Superior temporal gyrus (tissue), 1 donor: Measurements from ENCODE around the gene DCXR.
A peak's percentile ranks its signal among the peaks of the same experiment; 100 is the strongest.

Experiments used
- DNase-seq: peaks from one replicate; pipeline ENCODE4 v3.0.0-alpha.2; 2016; ENCODE audit errors: extremely low spot score

The DCXR gene

DNA sequence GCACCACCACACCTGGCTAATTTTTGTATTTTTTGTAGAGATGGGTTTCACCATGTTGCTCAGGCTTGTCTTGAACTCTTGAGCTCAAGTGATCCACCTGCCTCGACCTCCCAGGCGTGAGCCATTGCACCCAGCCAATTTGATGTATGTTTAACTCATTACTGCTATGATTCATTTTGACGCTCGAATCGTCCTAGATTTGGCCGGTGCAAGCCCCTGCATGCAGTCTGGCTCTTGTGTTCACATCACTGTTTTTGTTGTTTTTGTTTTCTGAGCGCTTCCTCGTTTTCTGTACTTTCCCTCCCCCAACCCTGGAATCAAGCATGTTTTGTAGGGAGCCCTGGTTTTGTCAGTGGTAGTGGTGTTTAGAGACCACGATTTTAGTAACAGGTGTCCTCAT, 35.9 kb upstream of the DCXR start:
- no peak for DNase-seq

DNA sequence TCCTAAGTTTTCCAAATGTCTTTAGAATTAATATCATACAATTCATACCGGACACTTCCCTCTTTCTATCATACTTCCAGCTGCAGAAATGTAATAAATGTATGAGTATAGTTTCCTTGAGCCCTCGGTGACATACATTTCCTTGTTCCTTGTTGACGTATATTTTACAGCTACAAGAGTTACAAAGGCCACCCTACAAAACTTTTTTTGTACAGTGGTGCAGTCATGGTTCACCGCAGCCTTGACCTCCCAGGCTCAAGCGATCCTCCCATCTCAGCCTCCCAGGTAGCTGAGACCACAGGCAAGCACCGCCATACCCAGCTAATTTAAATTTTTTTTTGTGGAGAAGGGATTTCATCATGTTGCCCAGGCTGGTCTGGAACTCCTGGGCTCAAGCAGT, 35.3 kb upstream of the DCXR start:
- DNase-seq = no peak

DNA sequence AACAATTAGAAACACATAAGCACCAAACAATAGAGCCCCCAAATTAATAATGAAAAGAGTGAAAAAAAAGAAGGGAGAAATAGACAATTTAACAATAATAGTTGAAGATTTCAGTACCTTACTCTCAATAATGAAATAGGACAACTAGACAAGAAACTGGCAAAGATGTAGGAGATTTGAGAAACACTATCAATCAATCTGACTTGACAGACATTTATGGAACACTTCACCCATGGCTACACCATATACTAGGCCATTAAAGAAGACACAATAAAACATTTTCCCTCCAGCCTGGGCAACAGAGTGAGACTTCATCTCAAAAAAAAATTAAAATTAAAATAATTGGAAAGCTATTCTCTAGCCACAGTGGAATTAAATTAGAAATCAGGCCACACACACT, 33.1 kb upstream of the DCXR start:
- DNase-seq = no peak

DNA sequence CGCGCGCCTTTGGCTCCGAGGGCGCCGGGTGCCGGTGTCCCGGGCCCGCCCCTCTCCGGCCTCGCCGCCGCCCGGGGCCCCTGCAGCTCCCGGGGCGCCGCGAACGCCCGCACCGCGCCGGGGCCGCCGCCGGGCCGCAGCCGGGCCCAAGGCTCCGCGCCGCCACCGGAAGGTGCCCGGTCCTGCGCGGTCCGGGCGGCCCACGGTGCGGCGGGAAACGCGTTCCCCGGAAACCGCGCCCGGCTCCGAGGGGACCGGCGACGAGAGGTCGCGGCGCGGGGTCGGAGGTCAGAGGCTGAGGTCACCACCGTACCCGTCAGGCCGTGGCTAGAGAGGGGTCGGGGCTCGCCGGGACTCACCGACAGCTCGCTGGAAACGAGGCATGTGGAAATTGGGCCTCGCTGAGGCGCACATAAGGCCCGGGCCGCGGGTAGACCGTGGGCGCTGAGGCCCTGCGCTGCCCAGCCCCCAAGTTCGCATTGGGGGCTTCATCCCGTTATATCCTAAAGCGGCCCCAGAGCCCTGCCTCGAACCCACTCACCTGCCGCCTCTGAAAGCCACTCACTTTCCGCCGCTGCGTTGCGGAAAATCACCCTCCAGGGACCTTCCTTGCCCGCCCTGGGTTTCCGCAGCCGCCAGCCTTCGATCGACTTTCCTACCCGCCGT, 28.3 kb upstream of the DCXR start, which contains the start of gene DUS1L:
Gene DUS1L, minus strand, starts transcription at position 167 of the 666 bp plus-strand sequence. CDS start 745 bp downstream, outside the sequence.
- peak; percentile 57 for DNase-seq

DNA sequence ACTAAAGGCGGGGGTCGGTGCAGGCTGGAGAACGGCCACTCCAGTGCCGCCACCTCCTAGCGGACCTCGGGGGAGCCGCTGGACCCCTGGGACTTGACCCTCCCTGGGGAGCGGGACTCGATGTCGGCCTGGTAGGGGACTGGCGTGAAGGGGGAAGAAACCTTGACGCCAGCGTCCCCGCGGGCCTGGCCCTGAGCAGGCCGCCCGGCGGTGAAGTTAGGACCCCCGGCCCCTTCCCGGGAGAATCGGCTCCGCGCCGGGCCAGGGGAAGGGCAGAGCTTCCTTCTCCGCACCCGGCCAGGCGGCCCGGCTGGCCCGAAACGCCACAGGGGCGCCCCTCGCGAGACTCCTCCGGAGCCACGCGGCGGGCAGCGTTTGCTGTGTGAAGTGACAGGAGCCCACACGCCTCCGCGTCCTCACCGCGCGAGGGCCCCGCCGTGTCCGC, 27.7 kb upstream of the DCXR start:
- no peak for DNase-seq

GRCh38 chr17:82064433-82065192, 27.1 kb upstream of the DCXR start:
- no peak for DNase-seq

GRCh38 chr17:82063424-82064415, 26.2 kb upstream of the DCXR start:
- DNase-seq = no peak

DNA sequence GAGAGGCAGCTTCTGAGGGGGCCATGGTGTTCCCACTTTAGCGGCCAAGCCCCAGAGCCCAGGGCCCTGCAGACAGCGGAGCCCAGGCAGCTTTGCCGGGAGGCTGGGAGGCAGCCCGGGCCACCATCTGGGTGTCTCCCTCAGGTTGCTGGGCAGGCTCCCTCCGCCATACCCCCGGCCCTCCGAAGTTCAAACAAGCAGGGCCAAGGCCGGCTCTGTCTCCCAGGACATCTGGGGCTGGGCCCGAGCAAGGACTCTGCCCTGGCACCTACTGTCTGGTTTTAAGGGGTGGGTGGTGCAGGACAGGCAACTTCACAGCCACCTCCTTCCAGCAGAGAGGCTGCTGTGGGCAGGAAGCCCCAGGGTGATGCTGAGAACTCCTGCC, 25.5 kb upstream of the DCXR start:
- DNase-seq = no peak

DNA sequence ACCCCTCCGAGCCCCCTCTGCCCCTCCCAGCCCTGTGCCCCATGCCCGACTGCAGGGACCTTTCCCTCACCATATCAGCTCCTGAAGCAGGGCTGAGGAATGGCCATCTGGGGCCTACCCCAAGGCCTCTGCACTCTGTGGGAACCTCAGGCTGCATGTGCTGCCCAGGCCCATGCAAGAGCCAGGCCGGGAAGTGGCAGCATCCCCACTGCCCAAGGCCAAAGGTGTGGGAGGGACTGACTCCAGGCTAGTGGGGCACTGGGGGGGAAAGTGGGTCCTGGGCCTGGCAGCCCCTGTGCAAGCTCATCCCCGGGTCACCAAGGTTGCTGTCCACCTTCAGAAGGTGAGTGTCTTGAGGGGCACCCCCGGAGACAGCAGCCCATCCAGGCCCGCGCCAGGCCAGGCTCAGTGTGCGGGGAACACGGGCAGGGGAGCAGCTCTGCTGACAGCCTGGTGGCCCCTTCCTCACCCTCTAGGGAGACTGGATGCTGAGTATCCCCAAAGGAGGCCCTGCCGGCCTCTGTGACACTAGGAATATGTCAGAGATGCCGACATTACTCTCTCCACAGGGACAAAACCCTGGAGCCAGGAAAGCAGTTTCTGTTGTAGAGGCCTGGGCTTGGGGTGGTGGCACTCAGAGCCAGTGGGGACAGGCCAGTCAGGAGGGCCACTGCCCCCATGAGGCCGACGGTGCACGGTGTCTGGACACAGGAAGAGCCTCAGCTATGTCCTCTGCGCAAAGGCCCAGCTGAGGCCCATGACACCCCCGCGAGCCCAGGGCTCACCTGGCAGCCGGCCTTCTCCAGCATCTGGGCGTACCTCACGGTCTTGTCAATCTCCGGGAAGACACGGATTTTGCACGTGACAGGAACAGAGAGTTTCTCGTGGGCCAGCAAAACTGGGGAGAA, 24.8 kb upstream of the DCXR start:
- DNase-seq = no peak

DNA sequence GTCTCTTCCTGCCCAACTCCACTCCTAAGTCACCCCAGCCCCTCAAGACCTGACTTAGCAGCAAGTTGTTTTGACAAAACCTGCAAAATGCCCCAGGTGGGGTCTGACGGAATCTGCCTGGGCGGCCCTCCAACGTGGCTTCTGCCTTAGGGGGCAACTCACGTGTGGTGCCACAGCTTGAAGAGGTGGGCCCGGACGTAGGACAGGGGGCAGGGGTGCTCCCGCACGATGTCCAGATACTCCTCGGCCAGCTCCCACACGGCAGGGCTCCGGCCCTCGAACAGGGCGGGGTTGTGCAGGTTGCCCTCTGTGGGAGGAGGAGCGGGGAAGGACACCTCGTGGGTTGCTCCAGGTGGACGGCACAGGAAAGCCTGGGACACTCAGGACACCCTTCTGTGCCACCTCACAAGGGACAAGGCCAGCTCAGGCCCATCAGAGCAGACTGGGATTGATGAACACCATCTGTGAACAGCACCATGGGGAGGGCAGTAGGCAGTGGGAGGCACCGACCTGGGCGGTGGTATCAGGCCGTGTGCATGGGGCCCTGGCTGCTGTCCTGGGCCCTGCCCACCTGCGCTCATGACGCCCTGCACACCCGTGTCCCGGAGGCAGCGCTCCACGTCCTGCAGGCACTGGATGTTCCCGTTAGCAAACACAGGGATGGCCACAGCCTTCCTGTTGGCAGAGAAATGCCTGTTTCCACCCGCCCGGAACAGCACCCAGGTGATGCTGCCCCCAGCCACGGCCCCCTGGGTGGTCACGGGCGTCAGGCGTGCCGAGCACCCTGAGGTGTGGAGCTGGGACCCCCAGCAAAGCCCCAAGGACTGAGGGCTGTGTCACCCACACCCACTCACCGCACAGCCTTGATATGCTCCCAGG, 23.8 kb upstream of the DCXR start:
- DNase-seq = no peak

- no peak for DNase-seq
Observed at GRCh38 chr17:82060614-82061013, 23.1 kb upstream of the DCXR start.

GRCh38 chr17:82060001-82060380, 22.5 kb upstream of the DCXR start:
- DNase-seq = no peak

GRCh38 chr17:82059272-82060000, 21.9 kb upstream of the DCXR start:
- DNase-seq = no peak

DNA sequence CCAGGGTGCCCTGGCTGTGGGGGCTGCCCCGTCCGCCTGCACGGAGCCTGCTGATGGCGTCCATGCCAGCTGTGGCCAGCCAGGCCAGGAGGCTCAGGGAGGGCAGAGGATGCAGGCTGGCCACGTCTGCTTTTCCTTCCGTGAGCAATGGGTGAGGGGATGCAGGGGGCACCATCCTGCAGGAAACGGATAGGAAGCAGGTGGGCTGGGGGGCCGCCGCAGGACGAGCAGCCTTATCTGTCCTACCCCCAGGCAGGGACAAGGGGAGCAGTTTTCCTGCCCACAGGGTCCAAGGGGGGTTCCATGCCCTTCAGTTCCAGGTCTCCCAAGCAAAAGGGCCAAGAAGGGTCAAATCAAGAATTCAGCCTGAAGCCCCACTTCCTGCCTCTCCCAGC, 21.4 kb upstream of the DCXR start:
- no peak for DNase-seq

- DNase-seq = no peak
Observed at GRCh38 chr17:82058230-82058854, 20.8 kb upstream of the DCXR start.

DNA sequence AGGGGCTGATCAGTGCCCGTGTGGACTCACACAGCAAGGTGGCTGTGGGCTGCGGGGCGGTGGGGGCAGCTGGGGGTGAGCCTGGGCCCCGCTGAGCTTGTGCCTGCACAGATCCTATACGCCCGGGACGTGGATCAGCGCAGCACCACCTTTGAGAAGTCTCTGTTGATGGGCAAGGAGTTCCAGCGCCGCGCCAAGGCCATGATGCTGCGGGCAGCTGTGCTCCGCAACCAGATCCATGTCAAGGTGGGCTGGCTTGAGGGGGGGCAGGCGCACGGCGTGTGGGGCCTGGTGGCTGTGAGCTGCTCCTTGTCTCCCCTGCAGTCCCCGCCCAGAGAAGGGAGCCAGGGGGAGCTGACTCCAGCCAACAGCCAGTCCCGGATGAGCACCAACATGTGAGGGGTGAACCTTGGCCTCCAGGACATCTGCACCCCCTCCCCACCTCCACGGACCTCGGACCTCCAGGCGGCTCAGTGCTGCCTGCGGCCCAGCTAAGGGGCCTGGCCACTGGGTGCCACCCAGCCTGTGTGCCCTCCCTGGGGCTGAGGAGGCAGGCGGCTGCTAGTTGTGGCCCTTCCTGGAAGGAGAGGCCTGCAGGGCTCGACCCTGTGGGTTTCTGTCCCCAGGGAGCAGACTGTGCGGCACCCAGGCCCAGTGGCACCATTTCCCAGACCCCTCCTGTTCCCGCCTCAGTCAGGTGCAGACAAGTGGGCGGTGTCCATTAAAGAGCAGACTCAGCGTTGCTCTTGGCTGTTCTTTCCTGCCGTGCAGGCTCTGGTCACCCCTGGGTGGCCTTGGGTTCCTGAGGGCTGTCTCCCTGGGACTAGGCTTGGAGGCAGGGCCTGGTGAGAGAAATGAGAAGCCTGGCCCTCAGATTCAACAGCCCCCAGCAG, 19.5 kb upstream of the DCXR start:
- no peak for DNase-seq

DNA sequence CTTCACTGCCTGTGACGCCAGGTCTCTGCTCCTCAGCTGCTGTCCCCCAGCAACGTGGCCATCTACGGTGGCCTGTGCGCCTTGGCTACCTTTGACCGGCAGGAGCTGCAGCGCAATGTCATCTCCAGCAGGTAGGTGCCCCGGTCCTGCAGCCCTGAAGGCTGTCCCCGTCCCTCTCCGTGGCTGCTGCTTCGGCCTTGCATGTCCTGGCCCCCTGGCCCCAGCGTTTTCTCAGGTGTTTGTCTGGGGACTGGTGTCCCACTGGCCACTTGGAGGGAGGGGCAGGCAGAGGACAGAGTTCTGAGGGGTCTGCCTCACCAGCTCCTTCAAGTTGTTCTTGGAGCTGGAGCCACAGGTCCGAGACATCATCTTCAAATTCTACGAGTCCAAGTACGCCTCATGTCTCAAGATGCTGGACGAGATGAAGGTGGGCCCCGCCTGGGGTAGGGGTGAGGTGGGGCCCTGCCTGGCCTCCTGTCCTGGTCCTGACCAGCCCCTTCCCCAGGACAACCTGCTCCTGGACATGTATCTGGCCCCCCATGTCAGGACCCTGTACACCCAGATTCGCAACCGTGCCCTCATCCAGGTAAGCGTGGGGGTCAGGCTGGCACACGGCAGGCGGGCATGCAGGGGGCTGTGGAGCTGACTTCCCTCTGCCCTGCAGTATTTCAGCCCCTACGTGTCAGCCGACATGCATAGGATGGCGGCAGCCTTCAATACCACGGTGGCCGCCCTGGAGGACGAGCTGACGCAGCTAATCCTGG, 18.6 kb upstream of the DCXR start:
- DNase-seq = no peak
